SK-N-MC (cell line): Measurements from ENCODE around the gene PRIM1.
"Not testable (repeated sequence)": the region's sequence is repeated elsewhere in the genome, so short reads cannot be mapped to it uniquely, and the experiment has no call there.

Source experiments
- DNase-seq: peaks from one replicate; pipeline ENCODE4 v3.0.0-alpha.2; 2011; ENCODE audit warnings: low read depth, low spot score
- H3K27ac ChIP-seq: fragments of 200-600 bp; sonication (generic); 2 replicates; pipeline ENCODE4 v1.5.1; 2016; ENCODE audit warnings: mixed run types
- H3K36me3 ChIP-seq: fragments of 200-600 bp; sonication (generic); 2 replicates; pipeline ENCODE4 v1.6.1; 2017; ENCODE audit warnings: antibody characterized with exemption, low read length, mixed read lengths; ENCODE audit not compliant: insufficient read depth
- H3K4me3 ChIP-seq: fragments of 200-600 bp; sonication (generic); 2 replicates; pipeline ENCODE4 v1.5.1; 2016
- H3K9ac ChIP-seq: fragments of 200-600 bp; sonication (generic); 2 replicates; pipeline ENCODE4 v1.8.0; 2017; ENCODE audit warnings: mixed run types, mixed read lengths; ENCODE audit not compliant: insufficient read length
- H3K9me3 ChIP-seq: fragments of 200-600 bp; sonication (generic); 2 replicates; pipeline ENCODE4 v1.6.1; 2017; ENCODE audit warnings: low read depth, mild to moderate bottlenecking, antibody characterized with exemption, low read length, moderate library complexity, mixed read lengths
- EZH2 ChIP-seq: fragments of 200-600 bp; sonication (generic); IDR thresholded peaks from one replicate; pipeline ENCODE4 v1.6.1; 2017; ENCODE audit warnings: antibody characterized with exemption
- FOXP2 ChIP-seq: optimal IDR thresholded peaks from 2 replicates; pipeline ENCODE3; 2011; ENCODE audit warnings: mild to moderate bottlenecking, moderate library complexity; ENCODE audit not compliant: insufficient read depth; ENCODE audit errors: extremely low read length, control extremely low read depth
- POLR2AphosphoS5 ChIP-seq: IDR thresholded peaks from 2 replicates; pipeline ENCODE4 v1.6.1; 2012; ENCODE audit warnings: mild to moderate bottlenecking, low read depth, low read length, borderline replicate concordance

The PRIM1 gene

GRCh38 chr12:56751712-56752598, at the start of gene PRIM1:
Gene PRIM1, minus strand, starts transcription at chr12:56752323. Its CDS starts 25 bp downstream, at chr12:56752298.
- peaks cover 26% of the 10 kb centered on the region for H3K36me3 ChIP-seq
- H3K9ac ChIP-seq, result peak within 1 kb of the TSS; percentile 90
- TF ChIP-seq POLR2AphosphoS5 (peak; percentile 94), EZH2 (no peak)
- no peaks in the 10 kb centered on the region for H3K9me3 ChIP-seq
- peak within 1 kb of the TSS; percentile 95 for H3K4me3 ChIP-seq
- peak within 1 kb of the TSS; percentile 84 for H3K27ac ChIP-seq
- DNase-seq, result peak; percentile 32

GRCh38 chr12:56800221-56800620, 48.1 kb upstream of the PRIM1 start:
- H3K9ac ChIP-seq, result no peak overlapping the region
- no peak for TF ChIP-seq EZH2
- TF ChIP-seq FOXP2, result no peak
- TF ChIP-seq POLR2AphosphoS5, result no peak
- H3K27ac ChIP-seq, result no peak overlapping the region
- no peaks in the 10 kb centered on the region for H3K36me3 ChIP-seq
- no peak overlapping the region for H3K4me3 ChIP-seq
- no peak for DNase-seq
- no peaks in the 10 kb centered on the region for H3K9me3 ChIP-seq

- H3K36me3 ChIP-seq, H3K9ac ChIP-seq, DNase-seq, H3K27ac ChIP-seq, H3K9me3 ChIP-seq, H3K4me3 ChIP-seq: not testable (repeated sequence)
Measured at GRCh38 chr12:56799345-56799744, 47.2 kb upstream of the PRIM1 start.

- not testable (repeated sequence) for H3K9ac ChIP-seq, H3K36me3 ChIP-seq, DNase-seq, H3K27ac ChIP-seq, H3K4me3 ChIP-seq, H3K9me3 ChIP-seq
Measured at GRCh38 chr12:56795791-56796190, 43.7 kb upstream of the PRIM1 start.

GRCh38 chr12:56795046-56795562, 43.0 kb upstream of the PRIM1 start:
- not testable (repeated sequence) for H3K27ac ChIP-seq, H3K4me3 ChIP-seq, H3K36me3 ChIP-seq, H3K9me3 ChIP-seq, H3K9ac ChIP-seq, DNase-seq

GRCh38 chr12:56793124-56793523, 41.0 kb upstream of the PRIM1 start:
- H3K4me3 ChIP-seq, H3K9me3 ChIP-seq, DNase-seq, H3K9ac ChIP-seq, H3K36me3 ChIP-seq, H3K27ac ChIP-seq: not testable (repeated sequence)

- TF ChIP-seq EZH2 (no peak), POLR2AphosphoS5 (no peak), FOXP2 (no peak)
- Histone ChIP-seq H3K4me3 (no peak overlapping the region), H3K9ac (no peak overlapping the region), H3K36me3 (no peaks in the 10 kb centered on the region), H3K9me3 (no peaks in the 10 kb centered on the region), H3K27ac (no peak overlapping the region)
- no peak for DNase-seq
Measured at GRCh38 chr12:56792678-56793077, 40.6 kb upstream of the PRIM1 start.

GRCh38 chr12:56789429-56789828, 37.3 kb upstream of the PRIM1 start:
- DNase-seq, H3K27ac ChIP-seq, H3K4me3 ChIP-seq, H3K9ac ChIP-seq, H3K9me3 ChIP-seq, H3K36me3 ChIP-seq: not testable (repeated sequence)

GRCh38 chr12:56787498-56787897, 35.4 kb upstream of the PRIM1 start:
- Histone ChIP-seq H3K36me3 (no peaks in the 10 kb centered on the region), H3K4me3 (no peak overlapping the region), H3K9ac (no peak overlapping the region), H3K27ac (no peak overlapping the region), H3K9me3 (no peaks in the 10 kb centered on the region)
- no peak for DNase-seq
- no peak for TF ChIP-seq POLR2AphosphoS5
- no peak for TF ChIP-seq FOXP2
- TF ChIP-seq EZH2, result no peak

- Histone ChIP-seq H3K36me3 (no peaks in the 10 kb centered on the region), H3K4me3 (no peak overlapping the region), H3K9ac (no peak overlapping the region), H3K9me3 (no peaks in the 10 kb centered on the region), H3K27ac (no peak overlapping the region)
- DNase-seq, result no peak
- TF ChIP-seq FOXP2 (no peak), POLR2AphosphoS5 (no peak), EZH2 (no peak)
Measured at GRCh38 chr12:56785874-56786273, 33.8 kb upstream of the PRIM1 start.
